Astrocyte (in vitro differentiated cells and primary cell): Measurements from ENCODE around the gene CERS6.

ENCODE experiments used
- CTCF ChIP-seq: IDR thresholded peaks from 2 replicates; pipeline ENCODE4 v1.5.1; 2011; ENCODE audit warnings: low read depth, mild to moderate bottlenecking, inconsistent platforms, low read length, moderate library complexity; ENCODE audit not compliant: insufficient read depth
- EZH2 ChIP-seq: IDR thresholded peaks from 2 replicates; pipeline ENCODE4 v1.6.1; 2012; ENCODE audit warnings: mild to moderate bottlenecking, low read length, inconsistent platforms; ENCODE audit not compliant: insufficient read depth

GRCh38 chr2:168758970-168759820 is 303.1 kb downstream of the CERS6 start:
- no peak for TF ChIP-seq EZH2
- peak; percentile 57 for TF ChIP-seq CTCF
